Activated gamma-delta T cell treated with anti-CD3 and anti-CD28 coated beads, Interleukin-2, amount 50 U/mL, for 16 hours (primary cell): ENCODE measurements around the gene KDM1A.
A peak's percentile ranks its signal among the peaks of the same experiment; 100 is the strongest.
"Not testable (repeated sequence)": the region's sequence is repeated elsewhere in the genome, so short reads cannot be mapped to it uniquely, and the experiment has no call there.

ENCODE experiments used
- DNase-seq: peaks from one replicate; pipeline ENCODE4 v3.0.0-alpha.2; 2020; ENCODE audit warnings: low read depth

The KDM1A gene

GRCh38 chr1:23019094-23019862 is at the start of gene KDM1A:
TSS of gene KDM1A (plus strand) at chr1:23019468. CDS start at chr1:23019597, 129 bp downstream.
- DNase-seq = peak; percentile 93

- no peak for DNase-seq
These were observed 49.2 kb upstream of the KDM1A start for GRCh38 chr1:22970096-22970495.

GRCh38 chr1:22971161-22971560 is 48.1 kb upstream of the KDM1A start:
- no peak for DNase-seq

GRCh38 chr1:22971611-22972405 is 47.5 kb upstream of the KDM1A start:
- no peak for DNase-seq

- no peak for DNase-seq
These were observed 46.5 kb upstream of the KDM1A start, which contains the start of gene LACTBL1 for GRCh38 chr1:22972760-22973159. TSS of gene LACTBL1 (minus strand) at chr1:22972866. CDS start at chr1:22972316, 550 bp downstream.

- DNase-seq = no peak
These were observed 43.6 kb upstream of the KDM1A start for GRCh38 chr1:22975694-22976093.

GRCh38 chr1:22976127-22976460 is 43.2 kb upstream of the KDM1A start:
- DNase-seq = no peak

- DNase-seq = peak; percentile 9
These were observed 42.6 kb upstream of the KDM1A start for GRCh38 chr1:22976461-22977243.

DNA sequence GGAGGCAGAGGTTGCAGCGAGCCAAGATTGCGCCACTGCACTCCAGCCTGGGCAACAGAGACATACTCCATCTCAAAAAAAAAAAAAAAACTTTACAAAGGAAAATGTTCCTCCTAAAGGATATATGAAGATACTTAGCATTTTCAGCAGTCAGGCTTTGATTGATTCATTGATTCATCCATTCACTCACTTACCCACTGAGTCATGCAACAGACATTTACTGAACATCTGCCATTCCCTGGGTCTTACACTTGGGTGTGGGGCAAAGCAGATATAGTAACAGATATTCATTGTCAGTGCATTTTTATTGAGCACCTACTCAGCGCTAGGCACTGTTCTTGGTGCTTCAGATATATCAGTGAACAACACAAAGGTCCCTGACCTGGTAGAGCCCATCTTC is 41.0 kb upstream of the KDM1A start:
- DNase-seq = no peak

- not testable (repeated sequence) for DNase-seq
These were observed 38.8 kb upstream of the KDM1A start for GRCh38 chr1:22980471-22980790.

- no peak for DNase-seq
These were observed 35.3 kb upstream of the KDM1A start for GRCh38 chr1:22983944-22984343.

- DNase-seq = not testable (repeated sequence)
These were observed 26.9 kb upstream of the KDM1A start for GRCh38 chr1:22992384-22992783.

DNA sequence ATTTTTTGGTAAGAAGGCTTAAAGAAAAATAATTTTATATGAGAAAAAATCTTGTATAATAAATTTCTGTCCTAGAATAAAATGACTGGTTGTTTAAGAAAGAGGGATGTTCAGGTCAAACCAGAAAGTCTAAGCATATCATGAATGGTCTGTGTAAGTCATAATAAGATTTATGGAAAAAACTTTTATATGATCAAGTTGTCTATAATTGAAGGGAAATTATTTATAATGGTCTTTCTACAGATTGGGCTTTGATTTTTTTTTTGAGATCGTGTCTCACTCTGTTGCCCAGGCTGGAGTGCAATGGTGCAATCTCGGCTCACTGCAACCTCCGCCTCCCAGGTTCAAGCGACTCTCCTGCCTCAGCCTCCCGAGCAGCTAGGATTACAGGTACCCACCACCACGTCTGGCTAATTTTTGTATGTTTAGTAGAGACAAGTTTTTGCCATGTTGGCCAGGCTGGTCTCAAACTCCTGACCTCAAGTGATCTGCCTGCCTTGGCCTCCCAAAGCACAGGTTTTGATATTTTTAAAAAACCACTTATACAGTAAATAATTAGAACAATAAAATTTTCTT is 26.0 kb upstream of the KDM1A start:
- not testable (repeated sequence) for DNase-seq

GRCh38 chr1:22995774-22996173 is 23.5 kb upstream of the KDM1A start:
- no peak for DNase-seq

DNA sequence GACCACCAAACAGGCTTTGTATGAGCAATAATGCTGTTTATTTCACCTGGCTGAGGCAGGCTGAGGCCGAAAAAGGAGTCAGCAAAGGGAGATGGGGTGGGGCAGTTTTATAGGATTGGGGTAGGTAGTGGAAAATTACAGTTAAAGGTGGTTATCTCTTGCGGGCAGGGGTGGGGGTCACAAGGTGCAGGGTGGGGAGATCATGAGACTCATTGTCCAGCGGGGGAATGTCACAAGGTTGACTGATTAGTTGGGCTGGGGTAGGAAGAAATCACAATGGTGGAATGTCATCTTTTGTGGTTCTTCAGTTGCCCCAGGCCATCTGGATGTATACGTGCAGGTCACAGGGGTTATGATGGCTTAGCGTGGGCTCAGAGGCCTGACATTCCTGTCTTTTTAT is 21.7 kb upstream of the KDM1A start:
- not testable (repeated sequence) for DNase-seq

DNA sequence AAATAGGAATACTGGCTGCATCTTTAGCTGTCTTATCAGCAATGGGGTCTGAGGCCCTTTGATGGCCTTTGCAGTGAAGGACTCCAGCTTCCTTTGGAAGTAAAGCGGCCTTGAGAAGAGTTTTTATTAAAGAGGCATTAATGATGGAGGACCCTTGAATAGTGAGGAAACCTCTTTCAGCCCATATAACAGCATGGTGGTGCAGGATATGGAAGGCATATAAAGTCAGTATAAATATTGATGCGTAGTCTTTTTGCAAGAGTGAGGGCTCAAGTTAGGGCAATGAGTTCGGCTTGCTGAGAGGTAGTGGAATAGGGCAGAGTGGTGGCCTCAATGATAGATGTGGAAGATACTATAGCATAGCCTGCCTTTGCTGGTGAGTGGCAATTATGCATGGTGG is 19.1 kb upstream of the KDM1A start:
- DNase-seq = not testable (repeated sequence)

DNA sequence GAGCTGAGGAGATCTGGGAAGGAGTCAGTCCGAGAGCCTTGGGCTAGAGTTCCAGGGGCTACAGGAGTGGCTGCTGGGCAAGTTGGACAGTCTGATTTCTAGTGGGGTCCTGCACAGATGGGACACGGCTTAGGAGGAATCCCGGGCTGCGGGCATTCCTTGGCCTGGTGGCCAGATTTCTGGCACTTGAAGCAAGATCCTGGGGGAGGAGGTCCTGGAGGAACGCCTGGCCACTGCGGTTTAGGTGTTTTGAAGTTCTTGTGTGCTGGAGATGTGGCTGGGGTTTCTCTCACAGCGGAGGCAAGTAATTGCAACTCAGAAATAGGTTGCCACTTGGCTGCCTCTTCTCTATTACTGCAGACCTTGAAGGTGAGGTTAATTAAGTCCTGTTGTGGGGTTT is 17.1 kb upstream of the KDM1A start:
- not testable (repeated sequence) for DNase-seq

- DNase-seq = no peak
These were observed 15.2 kb upstream of the KDM1A start for GRCh38 chr1:23004112-23004511.

GRCh38 chr1:23004769-23005168 is 14.5 kb upstream of the KDM1A start:
- not testable (repeated sequence) for DNase-seq

DNA sequence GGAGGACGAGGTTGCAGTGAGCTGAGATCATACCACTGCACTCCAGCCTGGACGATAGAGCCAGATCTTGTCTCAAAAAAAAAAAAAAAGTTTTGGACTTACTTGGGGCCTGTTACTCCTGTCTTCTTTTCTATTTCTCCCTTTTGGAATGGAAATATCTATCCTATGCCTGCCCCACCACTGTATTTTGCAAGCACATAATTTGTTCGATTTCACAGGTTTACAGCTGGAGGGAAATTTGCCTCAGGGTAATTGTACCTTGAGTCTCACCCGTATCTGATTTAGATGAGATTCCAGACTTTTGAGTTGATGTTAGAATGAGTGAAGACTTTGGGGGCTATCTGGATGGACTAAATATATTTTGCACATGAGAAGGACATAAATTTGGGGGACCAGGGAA is 12.2 kb upstream of the KDM1A start:
- DNase-seq = no peak

DNA sequence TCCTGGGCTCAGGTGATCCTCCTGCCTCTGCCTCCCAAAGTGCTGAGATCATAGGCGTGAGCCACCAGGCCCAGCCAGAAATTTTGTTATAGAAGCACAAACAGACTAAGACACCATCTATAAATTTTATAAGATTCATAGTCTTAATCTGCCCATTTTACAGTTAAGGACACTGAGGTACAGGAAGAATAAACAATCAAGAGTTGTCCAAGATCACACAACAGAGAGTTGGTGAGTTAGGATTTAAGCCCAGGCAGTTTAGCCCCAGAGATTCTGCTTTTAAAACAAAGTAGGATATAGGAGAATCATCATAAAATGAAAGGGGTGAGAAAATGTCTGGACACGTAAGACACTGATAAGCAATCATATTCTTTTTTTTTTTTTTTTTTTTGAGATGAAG is 10.4 kb upstream of the KDM1A start:
- DNase-seq = no peak

DNA sequence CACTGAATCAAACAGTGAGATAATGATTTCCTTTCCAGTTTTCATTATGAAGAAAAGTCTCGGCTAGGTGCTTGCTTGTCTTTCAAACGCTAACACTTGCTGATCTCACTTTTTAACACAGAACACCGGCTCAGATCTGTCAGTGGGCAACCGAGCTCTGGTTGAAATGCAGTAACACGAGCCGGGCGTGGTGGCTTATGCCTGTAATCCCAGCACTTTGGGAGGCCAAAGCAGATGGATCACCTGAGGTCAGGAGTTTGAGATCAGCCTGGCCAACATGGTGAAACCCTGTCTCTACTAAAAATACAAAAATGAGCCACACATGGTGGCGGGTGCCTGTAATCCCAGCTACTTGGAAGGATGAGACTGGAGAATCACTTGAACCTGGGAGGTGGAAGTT is 9.2 kb upstream of the KDM1A start:
- not testable (repeated sequence) for DNase-seq
